Measurements from ENCODE around the gene FAM209A. TPM values are rescaled to one million over a fixed set of nuclear protein-coding genes. Genes with fewer than 3 reads are reported as not detected.

The FAM209A gene
- total RNA-seq, 1 experiment from 2014 or later, result 0.40 TPM

- CTCF ChIA-PET, result interaction anchor here (0.6 kb wide), 1 partner anchor 55 kb away, joined by 3 read pairs; no protein-coding TSS in a partner anchor
- Mint-ChIP-seq H3K4me3 (ENCODE audit: low read depth, unreplicated experiment) (no peak overlapping the region), H3K27me3 (ENCODE audit: unreplicated experiment) (no peaks in the 10 kb centered on the region), H3K4me1 (ENCODE audit: low read depth, unreplicated experiment) (no peaks in the 10 kb centered on the region), H3K9me3 (ENCODE audit: low read depth, unreplicated experiment) (peaks cover 2% of the 10 kb centered on the region), H3K27ac (ENCODE audit: unreplicated experiment) (no peak overlapping the region), H3K36me3 (ENCODE audit: insufficient read depth, unreplicated experiment) (no peaks in the 10 kb centered on the region)
- intact Hi-C loops (cut with micrococcal nuclease; ENCODE audit: unreplicated experiment), result no loop called here
- TF ChIP-seq CTCF (IDR thresholded peaks at IDR 0.05; ENCODE audit: unreplicated experiment), result no peak
- BruUV-seq (replicated peaks), result no TSS peak
- DNase-seq, result no peak
These were observed 42.1 kb downstream of the FAM209A start for GRCh38 chr20:56566621-56567020.

DNA sequence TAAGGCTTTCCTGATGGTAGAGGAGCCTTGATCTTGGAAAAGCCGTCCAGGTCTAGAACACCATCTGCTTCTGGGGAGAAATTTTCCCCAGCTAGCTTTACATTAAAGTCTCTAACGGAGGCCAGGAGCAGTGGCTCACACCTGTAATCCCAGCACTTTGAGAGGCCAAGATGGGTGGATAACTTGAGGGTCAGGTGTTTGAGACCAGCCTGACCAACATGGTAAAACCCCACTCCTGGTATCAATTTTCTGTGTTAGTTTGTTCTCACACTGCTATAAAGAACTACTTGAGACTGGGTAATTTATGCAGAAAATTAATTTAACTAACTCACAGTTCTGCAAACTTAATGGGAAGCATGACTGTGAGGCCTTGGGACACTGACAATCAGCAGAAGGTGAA, 46.3 kb downstream of the FAM209A start:
- H3K9me3 Mint-ChIP-seq (ENCODE audit: low read depth, unreplicated experiment), result peaks cover 2% of the 10 kb centered on the region
- CTCF ChIA-PET, result no interaction called here
- H3K4me3 Mint-ChIP-seq (ENCODE audit: low read depth, unreplicated experiment), result no peak overlapping the region
- H3K27ac Mint-ChIP-seq (ENCODE audit: unreplicated experiment), result no peak overlapping the region
- intact Hi-C loops (cut with micrococcal nuclease; ENCODE audit: unreplicated experiment), result loop anchor here (10.0 kb wide), 2 partner anchors 64 to 1886 kb away; no protein-coding TSS in a partner anchor
- no peaks in the 10 kb centered on the region for H3K4me1 Mint-ChIP-seq (ENCODE audit: low read depth, unreplicated experiment)
- TF ChIP-seq CTCF (IDR thresholded peaks at IDR 0.05; ENCODE audit: unreplicated experiment), result no peak
- BruUV-seq (replicated peaks), result no TSS peak
- peaks cover 30% of the 10 kb centered on the region for H3K27me3 Mint-ChIP-seq (ENCODE audit: unreplicated experiment)
- H3K36me3 Mint-ChIP-seq (ENCODE audit: insufficient read depth, unreplicated experiment), result peaks cover 5% of the 10 kb centered on the region
- no peak for DNase-seq

DNA sequence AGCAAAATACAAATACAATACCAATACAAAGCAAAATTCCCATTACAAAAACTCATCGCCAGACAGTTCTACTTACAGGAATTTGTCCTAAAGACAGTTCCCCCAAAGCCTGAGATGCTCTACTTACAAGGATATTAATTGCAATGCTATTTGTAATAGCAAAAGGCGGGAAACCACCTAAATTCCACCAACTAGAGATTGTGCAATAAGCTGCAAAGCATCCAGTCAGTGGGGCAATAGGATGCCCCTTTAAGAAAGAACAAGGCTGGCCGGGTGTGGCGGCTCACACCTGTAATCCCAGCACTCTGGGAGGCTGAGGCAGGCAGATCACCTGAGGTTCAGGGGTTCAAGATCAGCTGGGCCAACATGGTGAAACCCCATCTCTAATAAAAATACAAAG, 47.6 kb downstream of the FAM209A start:
- intact Hi-C loops (cut with micrococcal nuclease; ENCODE audit: unreplicated experiment), result loop anchor here (10.0 kb wide), 2 partner anchors 63 to 1887 kb away; no protein-coding TSS in a partner anchor
- no peak overlapping the region for H3K27ac Mint-ChIP-seq (ENCODE audit: unreplicated experiment)
- no TSS peak for BruUV-seq (replicated peaks)
- no peak overlapping the region for H3K4me3 Mint-ChIP-seq (ENCODE audit: low read depth, unreplicated experiment)
- peaks cover 39% of the 10 kb centered on the region for H3K27me3 Mint-ChIP-seq (ENCODE audit: unreplicated experiment)
- H3K4me1 Mint-ChIP-seq (ENCODE audit: low read depth, unreplicated experiment), result no peaks in the 10 kb centered on the region
- no peak for DNase-seq
- peaks cover 2% of the 10 kb centered on the region for H3K9me3 Mint-ChIP-seq (ENCODE audit: low read depth, unreplicated experiment)
- TF ChIP-seq CTCF (IDR thresholded peaks at IDR 0.05; ENCODE audit: unreplicated experiment), result no peak
- H3K36me3 Mint-ChIP-seq (ENCODE audit: insufficient read depth, unreplicated experiment), result peaks cover 5% of the 10 kb centered on the region
- CTCF ChIA-PET, result no interaction called here

DNA sequence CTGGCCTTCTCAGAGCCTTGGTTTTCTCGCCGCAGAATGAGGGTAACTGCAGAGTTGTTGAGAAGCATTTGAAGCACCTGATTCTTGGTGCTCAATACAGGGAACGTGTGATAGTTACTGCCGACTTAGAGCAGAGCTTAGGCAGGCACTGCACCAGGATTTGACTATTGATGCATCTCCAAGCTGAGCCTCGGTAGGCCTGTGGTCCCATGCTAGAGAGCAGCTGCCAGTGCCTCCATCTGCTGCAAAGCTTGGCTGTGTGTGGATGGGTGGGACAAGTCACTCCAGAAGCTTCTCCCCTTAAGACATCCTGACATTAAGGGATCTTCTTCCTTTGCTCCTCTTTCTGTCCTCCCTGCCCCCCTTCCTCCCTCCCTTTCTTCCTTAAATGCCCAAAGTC, 49.4 kb downstream of the FAM209A start:
- no peak for TF ChIP-seq CTCF (IDR thresholded peaks at IDR 0.05; ENCODE audit: unreplicated experiment)
- H3K27ac Mint-ChIP-seq (ENCODE audit: unreplicated experiment), result no peak overlapping the region
- no peaks in the 10 kb centered on the region for H3K4me1 Mint-ChIP-seq (ENCODE audit: low read depth, unreplicated experiment)
- H3K4me3 Mint-ChIP-seq (ENCODE audit: low read depth, unreplicated experiment), result no peak overlapping the region
- peaks cover 2% of the 10 kb centered on the region for H3K9me3 Mint-ChIP-seq (ENCODE audit: low read depth, unreplicated experiment)
- H3K36me3 Mint-ChIP-seq (ENCODE audit: insufficient read depth, unreplicated experiment), result peaks cover 5% of the 10 kb centered on the region
- CTCF ChIA-PET, result no interaction called here
- BruUV-seq (replicated peaks), result no TSS peak
- intact Hi-C loops (cut with micrococcal nuclease; ENCODE audit: unreplicated experiment), result loop anchor here (10.0 kb wide), 2 partner anchors 61 to 1889 kb away; no protein-coding TSS in a partner anchor
- peaks cover 39% of the 10 kb centered on the region for H3K27me3 Mint-ChIP-seq (ENCODE audit: unreplicated experiment)
- no peak for DNase-seq
